HEK293 (cell line): Measurements from ENCODE around the gene PLCH2.

Experiments used
- CTCF ChIA-PET: fragments of 350-600 bp; formaldehyde crosslinking; extraction: SDS; loops from one replicate; lab custom pipeline; 2021; ENCODE audit warnings: antibody characterized with exemption; lab: Yijun Ruan, JAX
- POLR2A ChIA-PET: fragments of 300-600 bp; formaldehyde crosslinking; extraction: SDS; loops from one replicate; lab custom pipeline; 2020; ENCODE audit warnings: antibody characterized with exemption, inconsistent platforms; lab: Yijun Ruan, JAX
- H3K27ac ChIP-seq: fragments of 200-500 bp; sonication (Bioruptor generic); 2 replicates; pipeline ENCODE4 v1.5.1; 2014; ENCODE audit warnings: low read depth, low read length, control low read depth, inconsistent platforms; ENCODE audit errors: extremely low read depth
- H3K36me3 ChIP-seq, 2 experiments: fragments of 200-500 bp in 1 of 2; sonication (Bioruptor generic) in 1 of 2; 1 replicate in 1 of 2; 2 replicates in 1 of 2; pipeline ENCODE4 v1.5.1; 2014 to 2017; ENCODE audit warnings: inconsistent platforms in 2 of 2, low read length in 2 of 2; ENCODE audit not compliant: control insufficient read depth in 2 of 2, insufficient read depth in 1 of 2
- H3K4me1 ChIP-seq: fragments of 200-500 bp; sonication (Bioruptor generic); 2 replicates; pipeline ENCODE4 v1.5.1; 2014; ENCODE audit warnings: mild to moderate bottlenecking, low read length, inconsistent platforms; ENCODE audit not compliant: control insufficient read depth, insufficient read depth
- H3K4me3 ChIP-seq: 2 replicates; pipeline ENCODE4 v1.5.1; 2011; ENCODE audit warnings: low read depth, mild to moderate bottlenecking, control low read depth, low read length, moderate library complexity
- H3K9me3 ChIP-seq: fragments of 200-500 bp; sonication (Bioruptor generic); 2 replicates; pipeline ENCODE4 v1.5.1; 2014; ENCODE audit warnings: low read depth, low read length, inconsistent platforms; ENCODE audit not compliant: control insufficient read depth, insufficient read depth
- EGR2 ChIP-seq: fragments of 450-650 bp; formaldehyde crosslinking; IDR thresholded peaks from 2 replicates; pipeline ENCODE4 v1.5.1; 2016; ENCODE audit warnings: low read depth, missing biosample characterization, missing genetic modification characterization
- REST ChIP-seq: fragments of 450-650 bp; formaldehyde crosslinking; IDR thresholded peaks from 2 replicates; pipeline ENCODE4 v1.5.1; 2016; ENCODE audit warnings: missing biosample characterization, missing genetic modification characterization
- TRIM28 ChIP-seq: IDR thresholded peaks from 2 replicates; pipeline ENCODE4 v1.6.1; 2011; ENCODE audit warnings: low read length, control low read depth, borderline replicate concordance
- WT1 ChIP-seq: fragments of 450-650 bp; formaldehyde crosslinking; IDR thresholded peaks from 2 replicates; pipeline ENCODE4 v1.5.1; 2016; ENCODE audit warnings: missing biosample characterization, missing genetic modification characterization
- ZFHX2 ChIP-seq: fragments of 450-650 bp; formaldehyde crosslinking; conservative IDR thresholded peaks from 2 replicates; pipeline ENCODE4 v1.5.1; 2016; ENCODE audit warnings: missing biosample characterization, missing genetic modification characterization
- ZIC2 ChIP-seq: fragments of 450-650 bp; formaldehyde crosslinking; IDR thresholded peaks from 2 replicates; pipeline ENCODE4 v1.5.1; 2016; ENCODE audit warnings: missing biosample characterization, missing genetic modification characterization
- ZNF18 ChIP-seq: fragments of 450-650 bp; formaldehyde crosslinking; IDR thresholded peaks from 2 replicates; pipeline ENCODE4 v1.5.1; 2016; ENCODE audit warnings: missing biosample characterization, missing genetic modification characterization
- ZNF366 ChIP-seq: fragments of 450-650 bp; formaldehyde crosslinking; conservative IDR thresholded peaks from 2 replicates; pipeline ENCODE4 v1.5.1; 2016; ENCODE audit warnings: missing biosample characterization, missing genetic modification characterization
- ZNF37A ChIP-seq: fragments of 450-650 bp; IDR thresholded peaks from 2 replicates; pipeline ENCODE4 v1.5.1; 2018; ENCODE audit warnings: missing biosample characterization, missing genetic modification characterization
- ZNF645 ChIP-seq: fragments of 450-650 bp; formaldehyde crosslinking; IDR thresholded peaks from 2 replicates; pipeline ENCODE4; 2016; ENCODE audit warnings: missing biosample characterization, missing genetic modification characterization
- ZNF660 ChIP-seq: fragments of 450-650 bp; IDR thresholded peaks from 2 replicates; pipeline ENCODE4 v1.5.1; 2018; ENCODE audit warnings: missing biosample characterization, mild to moderate bottlenecking, missing genetic modification characterization
- ZNF707 ChIP-seq: fragments of 450-650 bp; formaldehyde crosslinking; IDR thresholded peaks from 2 replicates; pipeline ENCODE4 v1.5.1; 2016; ENCODE audit warnings: missing biosample characterization, missing genetic modification characterization

Gene PLCH2

GRCh38 chr1:2468041-2468472 is 8.0 kb upstream of the PLCH2 start (continued):
- peak; percentile 99 for TF ChIP-seq REST
- no peak for TF ChIP-seq ZNF645 (tag by site-specific recombination)
- no peak for TF ChIP-seq ZNF707 (tag by site-specific recombination)
- no peak for TF ChIP-seq ZNF37A (tag by site-specific recombination)
- no peak for TF ChIP-seq TRIM28
- peak; percentile 68 for TF ChIP-seq ZIC2 (tag by site-specific recombination)
- TF ChIP-seq ZNF18 (tag by site-specific recombination): no peak

GRCh38 chr1:2468540-2468939 is 7.5 kb upstream of the PLCH2 start:
- POLR2A ChIA-PET: interaction anchor here (1.2 kb wide), 1 partner anchor 77 kb away, joined by 3 read pairs; no protein-coding TSS in a partner anchor
- Histone ChIP-seq H3K4me3 (no peak overlapping the region), H3K27ac (no peak overlapping the region), H3K9me3 (no peaks in the 10 kb centered on the region), H3K36me3 (no peaks in the 10 kb centered on the region), H3K4me1 (no peaks in the 10 kb centered on the region)
- CTCF ChIA-PET: interaction anchor here (0.7 kb wide), 1 partner anchor 21 kb away, joined by 4 read pairs; no protein-coding TSS in a partner anchor
- no peak for TF ChIP-seq ZNF660
- TF ChIP-seq ZFHX2 (tag by site-specific recombination): no peak

GRCh38 chr1:2469103-2469940 is 6.8 kb upstream of the PLCH2 start:
- H3K9me3 ChIP-seq: no peaks in the 10 kb centered on the region
- no peak overlapping the region for H3K4me3 ChIP-seq
- no peaks in the 10 kb centered on the region for H3K4me1 ChIP-seq
- H3K36me3 ChIP-seq: no peaks in the 10 kb centered on the region
- ChIA-PET CTCF (interaction anchor here (0.7 kb wide), 1 partner anchor 22 kb away, joined by 4 read pairs; no protein-coding TSS in a partner anchor), POLR2A (no interaction called here)
- no peak overlapping the region for H3K27ac ChIP-seq
- no peak for TF ChIP-seq WT1 (tag by site-specific recombination)
- TF ChIP-seq ZFHX2 (tag by site-specific recombination): peak; percentile 89
- no peak for TF ChIP-seq ZNF366 (tag by site-specific recombination)
- TF ChIP-seq EGR2 (tag by site-specific recombination): peak; percentile 78
